HG02981 (cell line): ENCODE results near the gene DAPK1.
"Not testable (repeated sequence)": the region's sequence is repeated elsewhere in the genome, so short reads cannot be mapped to it uniquely, and the experiment has no call there.

Experiments used
- ATAC-seq: cut with Tn5 transposase; IDR thresholded peaks from one replicate; pipeline ENCODE4 v1.9.1; 2021; ENCODE audit warnings: mild to moderate bottlenecking, moderate library complexity; ENCODE audit not compliant: unreplicated experiment

The DAPK1 gene

GRCh38 chr9:87729246-87729645 is 231.6 kb downstream of the DAPK1 start:
- no peak for ATAC-seq

- no peak for ATAC-seq
Observed at GRCh38 chr9:87731321-87731720, 233.7 kb downstream of the DAPK1 start.

GRCh38 chr9:87732344-87732743 is 234.7 kb downstream of the DAPK1 start:
- ATAC-seq, result no peak

GRCh38 chr9:87732756-87733155 is 235.1 kb downstream of the DAPK1 start:
- no peak for ATAC-seq

GRCh38 chr9:87733273-87734052 is 235.8 kb downstream of the DAPK1 start:
- no peak for ATAC-seq

- no peak for ATAC-seq
Observed at GRCh38 chr9:87734106-87734505, 236.4 kb downstream of the DAPK1 start.

GRCh38 chr9:87739546-87739945 is 241.9 kb downstream of the DAPK1 start:
- ATAC-seq, result no peak

GRCh38 chr9:87740209-87740608 is 242.5 kb downstream of the DAPK1 start:
- ATAC-seq, result no peak

- ATAC-seq, result no peak
Observed at GRCh38 chr9:87741326-87741725, 243.7 kb downstream of the DAPK1 start.

GRCh38 chr9:87741891-87742290 is 244.2 kb downstream of the DAPK1 start:
- no peak for ATAC-seq

- no peak for ATAC-seq
Observed at GRCh38 chr9:87742813-87743428, 245.3 kb downstream of the DAPK1 start.

GRCh38 chr9:87744247-87744646 is 246.6 kb downstream of the DAPK1 start:
- not testable (repeated sequence) for ATAC-seq

- no peak for ATAC-seq
Observed at GRCh38 chr9:87746186-87746585, 248.5 kb downstream of the DAPK1 start.

- ATAC-seq, result no peak
Observed at GRCh38 chr9:87748881-87749280, 251.2 kb downstream of the DAPK1 start.

- no peak for ATAC-seq
Observed at GRCh38 chr9:87749335-87750035, 251.8 kb downstream of the DAPK1 start.

- ATAC-seq, result no peak
Observed at GRCh38 chr9:87750726-87751125, 253.1 kb downstream of the DAPK1 start.

GRCh38 chr9:87751423-87751822 is 253.8 kb downstream of the DAPK1 start:
- ATAC-seq, result no peak

GRCh38 chr9:87751868-87752267 is 254.2 kb downstream of the DAPK1 start:
- ATAC-seq, result no peak

- no peak for ATAC-seq
Observed at GRCh38 chr9:87753313-87753712, 255.6 kb downstream of the DAPK1 start.
